BLaER1 treated with 17β-estradiol and CSF1 and Interleukin-3, amounts not matched to agents 10 nM and 100 nM (cell line): ENCODE measurements around the gene NPEPL1.
A peak's percentile ranks its signal among the peaks of the same experiment; 100 is the strongest.
"Not testable (repeated sequence)": the region's sequence is repeated elsewhere in the genome, so short reads cannot be mapped to it uniquely, and the experiment has no call there.

Source experiments
- H3K27ac ChIP-seq, 11 experiments: shearing (Covaris generic); formaldehyde crosslinking; 2 replicates each; pipeline ENCODE4 v1.8.1; 2022
- H3K27me3 ChIP-seq, 11 experiments: shearing (Covaris generic); formaldehyde crosslinking; 2 replicates each; pipeline ENCODE4 v1.8.1; 2022
- H3K36me3 ChIP-seq, 11 experiments: shearing (Covaris generic); formaldehyde crosslinking; 2 replicates each; pipeline ENCODE4 v1.8.1; 2022
- H3K4me1 ChIP-seq, 10 experiments: shearing (Covaris generic); formaldehyde crosslinking; 2 replicates each; pipeline ENCODE4 v1.8.1; 2022
- H3K4me2 ChIP-seq, 11 experiments: shearing (Covaris generic); formaldehyde crosslinking; 2 replicates each; pipeline ENCODE4 v1.8.1; 2022
- H3K4me3 ChIP-seq, 10 experiments: shearing (Covaris generic); formaldehyde crosslinking; 2 replicates each; pipeline ENCODE4 v1.8.1; 2022
- H3K9ac ChIP-seq, 11 experiments: shearing (Covaris generic); formaldehyde crosslinking; 2 replicates each; pipeline ENCODE4 v1.8.1; 2022
- H3K9me3 ChIP-seq, 11 experiments: shearing (Covaris generic); formaldehyde crosslinking; replicated peaks in 1 of 11; 2 replicates each; pipeline ENCODE4 v1.8.1; 2022
- H4K20me1 ChIP-seq, 11 experiments: shearing (Covaris generic); formaldehyde crosslinking; 2 replicates each; pipeline ENCODE4 v1.8.1; 2022
- Cebpa-rat ChIP-seq, 11 experiments: shearing (Covaris generic); IDR thresholded peaks; 2 replicates each; pipeline ENCODE4 v1.8.1; 2022

NPEPL1 gene

GRCh38 chr20:58755766-58756449 is 63.3 kb downstream of the NPEPL1 start:
- no peak overlapping the region for H3K4me3 ChIP-seq
- peaks cover 0 to 11% (median 8%) of the 10 kb centered on the region in 10 experiments; a peak in 13 of 20 replicates for H3K4me1 ChIP-seq
- H4K20me1 ChIP-seq = no peaks in the 10 kb centered on the region
- peaks cover 0 to 9% (median 0%) of the 10 kb centered on the region in 11 experiments; a peak in 2 of 22 replicates for H3K9me3 ChIP-seq
- no peaks in the 10 kb centered on the region for H3K27me3 ChIP-seq
- peak overlapping the region in 6 of 11 experiments; percentile 1 to 55 (median 38); a peak in 6 of 22 replicates for H3K4me2 ChIP-seq
- H3K27ac ChIP-seq = no peak overlapping the region
- TF ChIP-seq Cebpa-rat (IDR thresholded peaks at IDR 0.05) = no peak
- H3K9ac ChIP-seq = no peak overlapping the region
- H3K36me3 ChIP-seq = no peaks in the 10 kb centered on the region

GRCh38 chr20:58756450-58756775 is 63.8 kb downstream of the NPEPL1 start:
- no peaks in the 10 kb centered on the region for H4K20me1 ChIP-seq
- H3K36me3 ChIP-seq = no peaks in the 10 kb centered on the region
- peak overlapping the region in 9 of 11 experiments; percentile 1 to 55 (median 37); a peak in 13 of 22 replicates for H3K4me2 ChIP-seq
- H3K4me1 ChIP-seq = peaks cover 0 to 11% (median 8%) of the 10 kb centered on the region in 10 experiments; a peak in 13 of 20 replicates
- no peak overlapping the region for H3K9ac ChIP-seq
- H3K9me3 ChIP-seq = peaks cover 0 to 9% (median 1%) of the 10 kb centered on the region in 11 experiments; a peak in 3 of 22 replicates
- no peak overlapping the region for H3K4me3 ChIP-seq
- H3K27me3 ChIP-seq = no peaks in the 10 kb centered on the region
- H3K27ac ChIP-seq = no peak overlapping the region
- no peak for TF ChIP-seq Cebpa-rat (IDR thresholded peaks at IDR 0.05)

GRCh38 chr20:58757647-58758046 is 65.0 kb downstream of the NPEPL1 start:
- H3K27ac ChIP-seq, H4K20me1 ChIP-seq, H3K27me3 ChIP-seq, H3K4me2 ChIP-seq, H3K9ac ChIP-seq, H3K4me3 ChIP-seq, H3K36me3 ChIP-seq: not testable (repeated sequence)
- Histone ChIP-seq H3K9me3 (peaks cover 6 to 21% (median 13%) of the 10 kb centered on the region in 11 experiments; a peak in 14 of 22 replicates), H3K4me1 (peaks cover 0 to 11% (median 8%) of the 10 kb centered on the region in 10 experiments; a peak in 13 of 20 replicates)

DNA sequence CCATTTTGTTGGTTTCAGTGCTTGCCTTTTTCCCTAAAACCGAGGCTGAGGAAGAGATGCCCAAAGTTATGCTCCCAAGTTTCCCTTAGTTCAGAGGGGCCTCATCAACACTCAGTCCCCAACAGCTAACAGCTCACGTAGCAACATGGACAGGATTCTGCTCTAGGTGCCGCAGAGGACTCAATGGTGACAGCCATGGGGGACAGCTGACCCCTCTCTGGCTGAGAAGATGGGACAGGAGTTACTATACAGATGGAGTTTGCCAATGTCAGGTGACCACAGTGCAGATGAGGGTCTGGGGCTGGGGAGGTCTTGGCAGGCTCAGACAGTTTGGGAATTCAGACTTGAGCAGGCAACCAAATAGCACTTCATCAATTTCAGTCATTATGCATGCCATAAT is 67.3 kb downstream of the NPEPL1 start:
- H3K4me3 ChIP-seq = no peak overlapping the region
- H3K4me1 ChIP-seq = peaks cover 0 to 11% (median 8%) of the 10 kb centered on the region in 10 experiments; a peak in 13 of 20 replicates
- peaks cover 6 to 31% (median 14%) of the 10 kb centered on the region in 11 experiments; a peak in 14 of 22 replicates for H3K9me3 ChIP-seq
- no peaks in the 10 kb centered on the region for H3K36me3 ChIP-seq
- H3K9ac ChIP-seq = no peak overlapping the region
- H3K27ac ChIP-seq = no peak overlapping the region
- H3K4me2 ChIP-seq = no peak overlapping the region
- H3K27me3 ChIP-seq = no peaks in the 10 kb centered on the region
- TF ChIP-seq Cebpa-rat (IDR thresholded peaks at IDR 0.05) = no peak
- no peaks in the 10 kb centered on the region for H4K20me1 ChIP-seq

GRCh38 chr20:58760856-58761255 is 68.3 kb downstream of the NPEPL1 start:
- Histone ChIP-seq H3K4me3 (no peak overlapping the region), H3K9ac (no peak overlapping the region), H3K9me3 (peaks cover 6 to 31% (median 14%) of the 10 kb centered on the region in 11 experiments; a peak in 14 of 22 replicates), H3K27ac (no peak overlapping the region), H3K36me3 (no peaks in the 10 kb centered on the region), H3K4me2 (no peak overlapping the region), H3K27me3 (no peaks in the 10 kb centered on the region), H3K4me1 (peaks cover 0 to 11% (median 8%) of the 10 kb centered on the region in 10 experiments; a peak in 13 of 20 replicates), H4K20me1 (no peaks in the 10 kb centered on the region)
- no peak for TF ChIP-seq Cebpa-rat (IDR thresholded peaks at IDR 0.05)

DNA sequence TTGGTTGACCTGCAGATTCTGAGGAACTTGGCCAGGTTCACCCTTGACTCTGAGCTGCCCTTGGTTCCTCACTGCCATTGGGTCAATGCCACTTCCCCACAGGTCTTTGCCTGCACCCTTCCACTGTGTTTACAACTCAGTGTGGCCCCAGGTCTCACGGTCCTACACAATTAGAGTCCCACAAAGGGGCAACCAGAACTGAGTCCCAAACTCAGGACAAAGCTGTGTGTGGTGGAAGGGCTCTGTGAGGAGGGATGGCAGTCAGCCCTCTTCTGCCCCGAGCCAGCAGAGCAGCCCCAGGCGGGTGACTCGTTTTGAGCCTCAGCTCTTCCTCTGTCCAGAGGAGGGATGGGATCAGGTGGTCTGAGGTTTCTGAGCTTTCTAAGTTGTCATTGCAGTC is 69.5 kb downstream of the NPEPL1 start:
- Histone ChIP-seq H3K27ac (no peak overlapping the region), H3K9me3 (peaks cover 6 to 31% (median 14%) of the 10 kb centered on the region in 11 experiments; a peak in 14 of 22 replicates), H3K36me3 (no peaks in the 10 kb centered on the region), H3K9ac (no peak overlapping the region), H3K4me3 (no peak overlapping the region), H3K27me3 (no peaks in the 10 kb centered on the region), H3K4me1 (peaks cover 0 to 5% (median 0%) of the 10 kb centered on the region in 10 experiments; a peak in 1 of 20 replicates), H3K4me2 (no peak overlapping the region), H4K20me1 (no peaks in the 10 kb centered on the region)
- TF ChIP-seq Cebpa-rat (IDR thresholded peaks at IDR 0.05) = no peak

DNA sequence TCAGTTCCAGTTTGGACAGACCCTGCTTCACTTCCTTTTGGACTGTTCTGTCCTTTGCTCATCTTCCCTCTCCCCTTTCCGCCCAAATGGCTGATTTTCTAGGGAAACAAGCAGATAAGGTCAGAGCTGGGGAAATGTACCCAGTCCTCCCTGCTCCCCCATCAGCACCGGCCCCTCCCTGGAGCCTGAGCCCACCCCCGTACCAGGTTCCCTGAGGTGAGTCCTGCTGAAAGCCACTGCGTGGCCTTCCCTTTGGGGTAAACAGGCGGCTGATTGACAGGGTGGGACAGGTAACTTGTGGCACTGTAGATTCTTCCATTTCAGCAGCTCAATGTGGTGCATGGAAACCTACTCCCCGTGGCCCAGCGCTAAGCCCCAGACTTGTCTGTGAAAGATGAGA is 70.5 kb downstream of the NPEPL1 start:
- TF ChIP-seq Cebpa-rat (IDR thresholded peaks at IDR 0.05) = no peak
- Histone ChIP-seq H3K27me3 (no peaks in the 10 kb centered on the region), H3K36me3 (no peaks in the 10 kb centered on the region), H3K9me3 (peaks cover 6 to 31% (median 13%) of the 10 kb centered on the region in 11 experiments; a peak in 14 of 22 replicates), H3K4me1 (0 out of 20 replicates have a peak, but pooled peaks cover 0 to 5% (median 0%) of the 10 kb centered on the region in 10 experiments), H3K4me2 (no peak overlapping the region), H4K20me1 (no peaks in the 10 kb centered on the region), H3K9ac (no peak overlapping the region), H3K4me3 (no peak overlapping the region), H3K27ac (no peak overlapping the region)
